ENCODE data around the gene CDK19.
"Not testable (repeated sequence)": the region's sequence is repeated elsewhere in the genome, so short reads cannot be mapped to it uniquely, and the experiment has no call there.

GRCh38 chr6:110835751-110836150 is 20.5 kb upstream of the CDK19 start:
- not testable (repeated sequence) for TF ChIP-seq CTCF (IDR thresholded peaks at IDR 0.05 in 4 of 5, conservative IDR thresholded peaks at IDR 0.05 in 1 of 5); POLR2A (IDR thresholded peaks at IDR 0.05)
